ENCODE measurements around the gene PLXDC2.

The PLXDC2 gene

DNA sequence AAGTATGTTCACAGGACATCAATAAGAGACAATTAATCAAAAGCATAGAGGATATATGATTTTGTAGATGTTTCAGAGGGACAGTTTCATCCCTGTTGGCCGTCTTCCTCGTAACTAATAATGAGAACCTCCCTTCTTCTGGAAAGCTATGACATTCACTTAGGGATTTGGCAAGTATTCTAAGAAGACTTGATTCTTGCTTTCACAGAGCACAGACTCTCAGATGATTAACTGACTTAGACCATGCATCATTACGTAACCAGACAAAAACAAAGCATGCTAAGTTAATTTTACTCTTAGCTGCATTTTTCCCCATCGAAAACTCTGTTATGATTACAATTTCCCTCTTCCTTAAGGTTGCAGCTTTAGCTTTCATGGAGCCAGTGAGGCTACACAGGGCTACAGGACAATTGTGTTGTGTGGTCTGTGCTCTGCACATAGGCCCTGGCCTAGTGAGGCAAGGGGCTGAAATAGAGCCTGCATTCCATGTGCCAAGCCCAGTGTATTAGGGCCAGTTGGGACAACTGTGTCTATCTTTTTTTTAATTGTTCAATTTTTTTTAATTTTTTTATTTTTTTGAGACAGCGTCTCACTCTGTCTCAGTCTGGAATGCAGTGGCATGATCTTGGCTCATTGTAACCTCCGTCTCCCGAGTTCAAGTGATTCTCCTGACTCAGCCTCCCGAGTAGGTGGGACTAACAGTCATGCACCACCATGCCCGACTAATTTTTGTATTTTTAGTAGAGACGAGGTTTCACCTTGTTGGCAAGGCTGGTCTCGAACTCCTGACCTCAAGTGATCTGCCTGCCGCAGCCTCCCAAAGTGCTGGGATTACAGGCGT is 105.3 kb downstream of the PLXDC2 start:
- H3K4me3 ChIP-seq (ENCODE audit: low read depth, low read length), result no peak overlapping the region
- TF ChIP-seq, protein P1, sequence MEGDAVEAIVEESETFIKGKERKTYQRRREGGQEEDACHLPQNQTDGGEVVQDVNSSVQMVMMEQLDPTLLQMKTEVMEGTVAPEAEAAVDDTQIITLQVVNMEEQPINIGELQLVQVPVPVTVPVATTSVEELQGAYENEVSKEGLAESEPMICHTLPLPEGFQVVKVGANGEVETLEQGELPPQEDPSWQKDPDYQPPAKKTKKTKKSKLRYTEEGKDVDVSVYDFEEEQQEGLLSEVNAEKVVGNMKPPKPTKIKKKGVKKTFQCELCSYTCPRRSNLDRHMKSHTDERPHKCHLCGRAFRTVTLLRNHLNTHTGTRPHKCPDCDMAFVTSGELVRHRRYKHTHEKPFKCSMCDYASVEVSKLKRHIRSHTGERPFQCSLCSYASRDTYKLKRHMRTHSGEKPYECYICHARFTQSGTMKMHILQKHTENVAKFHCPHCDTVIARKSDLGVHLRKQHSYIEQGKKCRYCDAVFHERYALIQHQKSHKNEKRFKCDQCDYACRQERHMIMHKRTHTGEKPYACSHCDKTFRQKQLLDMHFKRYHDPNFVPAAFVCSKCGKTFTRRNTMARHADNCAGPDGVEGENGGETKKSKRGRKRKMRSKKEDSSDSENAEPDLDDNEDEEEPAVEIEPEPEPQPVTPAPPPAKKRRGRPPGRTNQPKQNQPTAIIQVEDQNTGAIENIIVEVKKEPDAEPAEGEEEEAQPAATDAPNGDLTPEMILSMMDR (IDR thresholded peaks at IDR 0.05; ENCODE audit: control insufficient read depth, extremely low read depth, insufficient read depth), result no peak
- DNase-seq (ENCODE audit: low read depth), result no peak

DNA sequence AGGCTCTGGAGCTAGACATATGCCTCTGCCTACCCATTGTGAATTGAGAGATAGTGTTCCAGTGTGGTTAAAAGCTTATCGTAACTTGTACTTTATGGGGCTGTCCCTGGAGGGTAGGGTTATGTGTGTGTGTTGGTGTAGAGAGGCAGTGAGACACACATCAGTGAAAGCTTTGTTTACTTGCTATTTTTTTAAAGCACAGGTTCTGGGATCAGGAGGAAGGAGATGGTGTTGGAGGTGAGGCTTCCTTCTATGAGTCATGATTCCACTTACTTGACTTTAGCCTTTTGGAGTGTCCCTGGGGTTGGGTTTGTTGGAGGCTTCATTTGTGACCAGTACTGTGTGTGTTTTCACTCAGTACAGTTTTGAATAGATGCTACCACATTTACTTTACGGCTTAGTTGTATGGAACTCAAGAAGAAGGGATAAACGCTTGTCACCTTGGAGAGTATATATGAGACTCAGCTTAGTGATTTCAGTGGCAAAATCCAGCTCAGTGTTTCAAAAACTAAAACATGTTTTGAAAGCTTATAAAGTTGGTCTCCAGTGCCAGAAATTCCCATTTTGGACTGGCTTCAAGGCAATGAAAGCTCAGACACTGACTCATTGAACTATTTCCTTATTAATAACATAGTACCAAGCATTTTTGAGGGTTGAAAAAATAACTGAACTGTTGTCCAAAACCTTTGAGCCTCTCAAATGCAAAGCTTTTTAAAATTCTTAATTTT is 106.2 kb downstream of the PLXDC2 start:
- TF ChIP-seq, protein P1 (IDR thresholded peaks at IDR 0.05; ENCODE audit: control insufficient read depth, extremely low read depth, insufficient read depth), result no peak
- H3K4me3 ChIP-seq (ENCODE audit: low read depth, low read length), result no peak overlapping the region
- peak; percentile 34 for DNase-seq (ENCODE audit: low read depth)

DNA sequence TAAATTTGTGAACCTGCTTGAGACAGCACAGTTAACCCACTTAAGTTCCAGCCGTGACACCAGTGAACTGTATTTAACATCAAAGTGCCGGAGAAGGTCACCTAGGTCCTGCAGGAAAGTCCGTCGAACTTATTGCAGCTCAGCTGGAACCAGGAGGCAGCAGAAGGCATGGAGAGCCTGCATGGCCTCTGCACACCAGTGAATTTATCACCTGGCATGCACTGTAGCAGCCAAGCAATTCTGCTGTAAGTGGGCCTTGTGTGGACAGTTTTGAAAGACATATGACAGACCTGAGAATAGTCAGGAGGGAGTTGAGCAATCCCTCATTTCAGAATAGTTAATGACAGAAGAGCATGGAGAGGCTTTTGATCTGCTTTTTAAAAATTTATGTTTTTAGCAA is 108.8 kb downstream of the PLXDC2 start:
- TF ChIP-seq, protein P1 (IDR thresholded peaks at IDR 0.05; ENCODE audit: control insufficient read depth, extremely low read depth, insufficient read depth), result no peak
- DNase-seq (ENCODE audit: low read depth), result no peak

DNA sequence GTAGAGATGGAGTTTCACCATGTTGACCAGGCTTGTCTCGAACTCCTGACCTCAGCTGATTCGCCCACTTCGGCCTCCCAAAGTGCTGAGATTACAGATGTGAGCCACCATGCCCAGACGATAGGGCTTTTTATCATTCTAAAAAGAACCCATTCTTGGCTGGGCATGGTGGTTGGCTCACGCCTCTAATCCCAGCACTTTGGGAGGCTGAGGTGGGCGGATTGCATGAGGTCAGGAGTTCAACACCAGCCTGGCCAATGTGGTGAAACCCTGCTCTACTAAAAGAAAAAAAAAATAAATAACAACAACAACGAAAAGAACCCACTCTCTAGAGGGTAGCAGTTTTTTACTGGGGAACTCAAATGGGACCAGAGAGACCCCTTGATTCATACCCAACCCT is 112.7 kb downstream of the PLXDC2 start:
- TF ChIP-seq, protein P1 (IDR thresholded peaks at IDR 0.05; ENCODE audit: control insufficient read depth, extremely low read depth, insufficient read depth), result no peak
- DNase-seq (ENCODE audit: low read depth), result no peak
- no peak overlapping the region for H3K4me3 ChIP-seq (ENCODE audit: low read depth, low read length)

More for the DNA sequence above, 108.8 kb downstream of the PLXDC2 start:
- no peak overlapping the region for H3K4me3 ChIP-seq (ENCODE audit: low read depth, low read length)

- no peak for DNase-seq (ENCODE audit: low read depth)
- TF ChIP-seq, protein P1 (IDR thresholded peaks at IDR 0.05; ENCODE audit: control insufficient read depth, extremely low read depth, insufficient read depth), result no peak
- H3K4me3 ChIP-seq (ENCODE audit: low read depth, low read length), result no peak overlapping the region
Measured at GRCh38 chr10:19929506-19930140, 113.4 kb downstream of the PLXDC2 start.

DNA sequence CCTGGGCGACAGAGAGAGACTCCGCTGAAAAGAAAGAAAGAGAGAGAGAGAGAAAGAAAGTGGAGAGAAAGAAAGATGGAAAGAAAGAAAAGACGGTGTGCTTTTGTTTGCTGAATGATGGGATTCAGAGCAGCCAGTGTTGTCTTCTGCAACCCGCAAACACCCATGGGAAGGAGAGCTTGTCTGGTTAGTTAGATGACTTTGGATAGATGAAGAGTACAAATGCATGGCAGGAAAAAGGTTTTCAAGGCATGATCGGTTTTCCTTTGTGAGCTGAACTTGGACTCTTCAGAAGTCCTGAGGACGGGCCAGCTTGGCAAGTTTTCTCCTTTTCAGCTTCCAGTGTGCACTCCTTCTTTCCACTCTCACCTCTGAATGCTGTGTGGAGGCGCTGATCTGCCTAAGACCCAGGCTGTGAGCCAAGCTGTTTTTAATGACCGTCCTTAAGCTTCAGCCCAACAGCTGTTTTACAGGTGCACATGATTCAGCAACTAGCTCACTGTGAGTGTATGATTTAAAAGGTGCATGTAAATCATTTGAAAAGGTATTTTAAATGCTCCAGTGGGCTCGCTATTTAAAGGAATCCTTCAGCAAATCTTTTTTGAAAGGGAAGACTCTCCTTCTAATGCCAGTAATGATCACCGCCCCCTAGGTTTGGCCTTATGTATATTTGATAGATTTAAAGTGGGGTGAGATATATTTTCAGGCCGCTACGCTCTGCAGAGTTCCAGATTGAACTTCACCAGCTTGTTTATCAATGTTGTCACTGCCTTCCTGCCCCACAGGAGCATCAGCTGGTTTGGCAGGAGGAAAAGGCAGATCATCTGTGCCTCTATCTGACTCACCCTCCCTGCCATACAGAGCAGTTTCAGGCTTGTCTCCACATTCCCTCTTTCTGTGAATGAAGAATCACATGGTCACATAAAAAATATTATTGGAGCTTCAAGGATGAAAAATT is 115.0 kb downstream of the PLXDC2 start:
- TF ChIP-seq, protein P1 (IDR thresholded peaks at IDR 0.05; ENCODE audit: control insufficient read depth, extremely low read depth, insufficient read depth), result no peak
- H3K4me3 ChIP-seq (ENCODE audit: low read depth, low read length), result no peak overlapping the region
- peak; percentile 79 for DNase-seq (ENCODE audit: low read depth)
